GM23248 (cell line): Measurements from ENCODE around the gene TAGLN2.

Source experiments
- EZH2 ChIP-seq: fragments of 200-600 bp; sonication (generic); IDR thresholded peaks from 2 replicates; pipeline ENCODE4 v1.6.1; 2018; ENCODE audit warnings: antibody characterized with exemption, mild to moderate bottlenecking; ENCODE audit not compliant: insufficient read depth, poor library complexity, severe bottlenecking
- EZH2phosphoT487 ChIP-seq: fragments of 200-600 bp; sonication (generic); IDR thresholded peaks from 2 replicates; pipeline ENCODE4 v1.6.1; 2018; ENCODE audit warnings: antibody characterized with exemption, moderate library complexity, mild to moderate bottlenecking, low read depth; ENCODE audit not compliant: insufficient read depth

- TF ChIP-seq EZH2 (no peak), EZH2phosphoT487 (no peak)
Observed at GRCh38 chr1:159960721-159961381, 35.5 kb upstream of the TAGLN2 start.
